ENCODE results near the gene BIN2.
A peak's percentile ranks its signal among the peaks of the same experiment; 100 is the strongest.

The BIN2 gene

DNA sequence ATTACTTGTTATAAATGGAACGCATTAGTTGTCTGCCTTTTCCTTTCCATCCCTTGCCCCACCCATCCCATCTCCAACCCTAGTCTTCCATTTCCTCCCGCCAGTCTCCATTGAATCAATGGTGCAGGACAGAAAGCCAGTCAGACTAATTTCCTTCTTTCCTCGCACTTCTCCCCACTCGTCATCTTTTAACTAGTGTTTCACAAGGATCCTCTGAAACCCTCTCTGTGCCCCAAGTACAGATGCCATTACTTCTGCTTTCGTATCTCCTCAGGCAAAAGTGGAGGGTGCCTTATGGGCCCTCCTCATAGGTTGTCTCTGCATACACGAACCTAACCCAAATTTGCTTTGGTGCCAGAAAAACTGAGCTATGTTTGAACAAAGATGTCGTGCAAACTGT, 81.1 kb downstream of the BIN2 start:
- TF ChIP-seq, protein P1, sequence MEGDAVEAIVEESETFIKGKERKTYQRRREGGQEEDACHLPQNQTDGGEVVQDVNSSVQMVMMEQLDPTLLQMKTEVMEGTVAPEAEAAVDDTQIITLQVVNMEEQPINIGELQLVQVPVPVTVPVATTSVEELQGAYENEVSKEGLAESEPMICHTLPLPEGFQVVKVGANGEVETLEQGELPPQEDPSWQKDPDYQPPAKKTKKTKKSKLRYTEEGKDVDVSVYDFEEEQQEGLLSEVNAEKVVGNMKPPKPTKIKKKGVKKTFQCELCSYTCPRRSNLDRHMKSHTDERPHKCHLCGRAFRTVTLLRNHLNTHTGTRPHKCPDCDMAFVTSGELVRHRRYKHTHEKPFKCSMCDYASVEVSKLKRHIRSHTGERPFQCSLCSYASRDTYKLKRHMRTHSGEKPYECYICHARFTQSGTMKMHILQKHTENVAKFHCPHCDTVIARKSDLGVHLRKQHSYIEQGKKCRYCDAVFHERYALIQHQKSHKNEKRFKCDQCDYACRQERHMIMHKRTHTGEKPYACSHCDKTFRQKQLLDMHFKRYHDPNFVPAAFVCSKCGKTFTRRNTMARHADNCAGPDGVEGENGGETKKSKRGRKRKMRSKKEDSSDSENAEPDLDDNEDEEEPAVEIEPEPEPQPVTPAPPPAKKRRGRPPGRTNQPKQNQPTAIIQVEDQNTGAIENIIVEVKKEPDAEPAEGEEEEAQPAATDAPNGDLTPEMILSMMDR (IDR thresholded peaks at IDR 0.05; ENCODE audit: low read length, missing control alignments), result no peak
- no peak for DNase-seq (ENCODE audit: low read depth)
- no peak overlapping the region for H3K4me3 ChIP-seq (replicated peaks; ENCODE audit: low read depth, low read length)

DNA sequence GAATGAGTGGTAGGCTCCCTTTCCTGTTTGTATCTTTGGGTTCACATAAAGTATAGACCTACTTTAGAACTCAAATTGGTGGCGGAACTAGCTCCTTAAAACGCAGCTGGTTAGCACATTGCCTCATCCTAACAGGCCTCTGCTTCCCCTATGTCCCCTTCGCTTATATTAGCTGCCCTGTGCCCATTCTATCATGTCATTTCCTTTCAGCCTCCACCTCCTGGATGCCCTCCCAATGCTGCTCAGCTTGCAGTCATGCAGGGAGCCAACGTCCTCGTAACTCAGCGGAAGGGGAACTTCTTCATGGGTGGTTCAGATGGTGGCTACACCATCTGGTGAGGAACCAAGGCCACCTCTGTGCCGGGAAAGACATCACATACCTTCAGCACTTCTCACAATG, 81.9 kb downstream of the BIN2 start:
- no peak for DNase-seq (ENCODE audit: low read depth)
- H3K4me3 ChIP-seq (replicated peaks; ENCODE audit: low read depth, low read length), result no peak overlapping the region
- TF ChIP-seq, protein P1 (IDR thresholded peaks at IDR 0.05; ENCODE audit: low read length, missing control alignments), result no peak

DNA sequence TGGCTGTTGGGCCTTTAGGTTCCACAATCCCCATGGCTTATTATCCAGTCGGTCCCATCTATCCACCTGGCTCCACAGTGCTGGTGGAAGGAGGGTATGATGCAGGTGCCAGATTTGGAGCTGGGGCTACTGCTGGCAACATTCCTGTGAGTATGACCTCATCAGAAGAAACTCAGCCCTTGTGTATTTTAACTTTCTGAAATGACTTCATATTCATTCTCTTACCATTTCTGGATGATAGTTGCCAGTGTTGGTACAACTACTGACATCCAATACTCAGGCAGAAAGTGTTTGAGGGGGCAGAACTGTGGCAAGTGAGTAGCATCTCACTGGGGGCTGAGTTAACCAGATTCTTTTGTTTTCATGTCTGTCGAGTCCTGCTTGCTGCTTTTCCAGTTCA, 83.0 kb downstream of the BIN2 start:
- peak; percentile 17 for DNase-seq (ENCODE audit: low read depth)
- TF ChIP-seq, protein P1 (IDR thresholded peaks at IDR 0.05; ENCODE audit: low read length, missing control alignments), result no peak

DNA sequence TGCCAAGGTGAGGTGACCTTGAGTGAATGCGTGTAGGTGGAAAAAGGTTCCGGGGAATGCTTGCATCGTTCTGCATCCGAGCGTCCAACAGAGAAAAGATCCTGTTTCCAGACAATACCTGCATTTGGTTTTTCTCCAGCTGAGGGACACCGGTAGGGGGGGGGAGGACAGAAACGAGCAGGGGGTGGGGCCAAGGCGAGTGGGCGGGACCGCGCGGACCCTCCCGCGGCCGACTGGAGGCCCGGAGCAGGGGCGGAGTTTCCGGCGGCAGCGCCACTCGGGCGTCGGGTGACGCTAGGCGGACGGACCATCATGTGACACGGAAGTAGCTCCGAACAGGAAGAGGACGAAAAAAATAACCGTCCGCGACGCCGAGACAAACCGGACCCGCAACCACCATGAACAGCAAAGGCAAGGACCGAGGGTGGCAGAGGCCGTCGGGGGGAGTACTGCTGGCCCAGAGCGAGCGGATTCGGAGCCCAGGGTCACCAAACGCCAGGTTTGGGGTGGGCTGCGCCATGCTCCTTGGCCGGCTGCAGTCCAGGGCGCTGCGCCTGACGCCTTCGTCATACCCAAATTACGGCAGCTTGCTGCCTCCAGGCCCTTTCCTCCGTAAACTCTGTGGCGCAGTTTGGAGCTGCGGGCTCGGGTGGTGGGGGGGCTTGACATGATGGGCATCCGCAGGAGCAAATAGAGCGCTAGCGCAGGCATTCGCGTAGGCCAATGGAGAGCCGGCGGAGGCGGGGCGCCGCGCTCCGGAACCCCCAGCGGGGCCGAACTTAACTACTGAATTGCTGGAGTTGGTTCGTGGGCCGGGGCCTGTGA, 85.3 kb downstream of the BIN2 start, which contains the start of gene DAZAP2:
Gene DAZAP2, plus strand, starts transcription at position 317 of the 825 bp plus-strand sequence. Its CDS starts 82 bp downstream, at position 399.
- peak; percentile 97 for DNase-seq (ENCODE audit: low read depth)
- peak within 1 kb of the TSS; percentile 100 for H3K4me3 ChIP-seq (replicated peaks; ENCODE audit: low read depth, low read length)
- TF ChIP-seq, protein P1 (IDR thresholded peaks at IDR 0.05; ENCODE audit: low read length, missing control alignments), result peak; percentile 28

More for the DNA sequence above, 83.0 kb downstream of the BIN2 start:
- H3K4me3 ChIP-seq (replicated peaks; ENCODE audit: low read depth, low read length), result no peak overlapping the region

DNA sequence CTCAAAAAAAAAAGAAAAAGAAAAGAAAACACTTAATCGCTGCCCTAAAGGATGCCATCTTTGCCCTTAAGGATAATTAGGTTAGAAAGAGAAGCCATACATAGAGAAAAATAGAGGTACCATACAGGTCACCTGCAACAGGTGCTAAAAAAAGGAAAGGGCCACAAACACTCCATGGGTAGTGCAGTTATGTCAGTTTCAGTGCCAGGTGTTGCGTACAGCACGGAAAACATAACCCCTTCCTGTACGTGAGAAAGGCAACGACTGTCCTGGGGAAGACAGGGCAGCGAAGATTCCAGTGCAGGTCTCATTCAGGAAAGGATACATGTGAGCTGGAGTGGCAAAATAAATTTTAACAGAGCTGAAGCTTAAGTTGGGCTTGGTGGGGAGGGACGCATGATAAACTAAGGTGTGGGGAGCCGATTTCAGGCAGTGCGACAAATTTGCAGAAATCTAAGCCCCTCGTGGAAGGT, 85.9 kb downstream of the BIN2 start:
- DNase-seq (ENCODE audit: low read depth), result no peak
- TF ChIP-seq, protein P1 (IDR thresholded peaks at IDR 0.05; ENCODE audit: low read length, missing control alignments), result no peak
- H3K4me3 ChIP-seq (replicated peaks; ENCODE audit: low read depth, low read length), result peak overlapping the region; percentile 100

DNA sequence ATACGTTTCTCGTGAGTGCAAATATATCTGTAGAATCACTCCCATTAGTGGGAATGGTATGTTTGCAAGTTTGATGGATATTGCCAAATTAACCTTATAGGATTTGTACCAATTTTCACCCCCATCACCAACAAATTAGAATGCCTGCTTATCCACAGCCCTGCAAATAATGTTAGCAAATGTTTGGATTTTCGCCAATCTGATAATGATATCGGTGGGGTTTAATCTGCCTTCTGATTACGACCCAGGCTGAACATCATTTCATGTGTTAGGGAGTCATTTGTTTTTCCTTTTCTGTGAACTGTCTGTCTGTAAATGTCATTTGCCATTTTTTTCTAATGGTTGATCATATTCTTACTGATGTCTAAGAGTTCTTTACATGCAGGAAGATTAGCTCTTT, 89.4 kb downstream of the BIN2 start:
- TF ChIP-seq, protein P1 (IDR thresholded peaks at IDR 0.05; ENCODE audit: low read length, missing control alignments), result no peak
- H3K4me3 ChIP-seq (replicated peaks; ENCODE audit: low read depth, low read length), result no peak overlapping the region
- DNase-seq (ENCODE audit: low read depth), result no peak

All from fibroblast of pulmonary artery (primary cell).